Head of caudate nucleus (tissue), 42 donors: Measurements from ENCODE around the gene DMP1.
A peak's percentile ranks its signal among the peaks of the same experiment; 100 is the strongest.
"Not testable (repeated sequence)": the region's sequence is repeated elsewhere in the genome, so short reads cannot be mapped to it uniquely, and the experiment has no call there.

Experiments used
- DNase-seq, 42 donors: peaks; one replicate each; pipeline versions ENCODE4 v3.0.0 to v3.0.0-alpha.2; 2020 to 2021; ENCODE audit warnings: mixed read lengths in 7 of 42
- intact Hi-C: fragments of 100-400 bp; cut with DNase I; formaldehyde crosslinking; loops from one replicate; pipeline ENCODE4 v1.15.0; 2022

The DMP1 gene

GRCh38 chr4:87677731-87678130 is 27.7 kb downstream of the DMP1 start:
- peak in 8 of 42 donors; percentile 2 to 33 (median 10) for DNase-seq
- intact Hi-C loops = loop anchor here (2.0 to 5.0 kb wide), 2 partner anchors 171 to 535 kb away; no protein-coding TSS in a partner anchor

- peak; percentile 14 to 87 (median 69) for DNase-seq
- intact Hi-C loops = loop anchor here (2.0 to 5.0 kb wide), 2 partner anchors 169 to 533 kb away; no protein-coding TSS in a partner anchor
These were observed 29.5 kb downstream of the DMP1 start for GRCh38 chr4:87679449-87680169.

GRCh38 chr4:87680271-87680670 is 30.2 kb downstream of the DMP1 start:
- no peak for DNase-seq
- intact Hi-C loops = no loop called here

- no peak for DNase-seq
- intact Hi-C loops = no loop called here
These were observed 38.2 kb downstream of the DMP1 start for GRCh38 chr4:87688316-87688715.

GRCh38 chr4:87690947-87691346 is 40.9 kb downstream of the DMP1 start:
- intact Hi-C loops, DNase-seq: not testable (repeated sequence)

GRCh38 chr4:87692060-87692459 is 42.0 kb downstream of the DMP1 start:
- DNase-seq, intact Hi-C loops: not testable (repeated sequence)

- no peak for DNase-seq
- intact Hi-C loops = no loop called here
These were observed 47.2 kb downstream of the DMP1 start for GRCh38 chr4:87697272-87697671.

- intact Hi-C loops = no loop called here
- DNase-seq = no peak
These were observed 47.9 kb downstream of the DMP1 start for GRCh38 chr4:87697945-87698344.

- no peak for DNase-seq
- intact Hi-C loops = no loop called here
These were observed 48.3 kb downstream of the DMP1 start for GRCh38 chr4:87698394-87698793.

GRCh38 chr4:87704001-87704400 is 53.9 kb downstream of the DMP1 start:
- DNase-seq = no peak
- intact Hi-C loops = no loop called here

GRCh38 chr4:87707279-87707918 is 57.3 kb downstream of the DMP1 start:
- intact Hi-C loops = no loop called here
- no peak for DNase-seq
